HG03342 (cell line): Measurements from ENCODE around the gene SERTM1.

ENCODE experiments used
- ATAC-seq: cut with Tn5 transposase; IDR thresholded peaks from one replicate; pipeline ENCODE4 v1.9.1; 2021; ENCODE audit warnings: mild to moderate bottlenecking, moderate library complexity; ENCODE audit not compliant: unreplicated experiment

Gene SERTM1

DNA sequence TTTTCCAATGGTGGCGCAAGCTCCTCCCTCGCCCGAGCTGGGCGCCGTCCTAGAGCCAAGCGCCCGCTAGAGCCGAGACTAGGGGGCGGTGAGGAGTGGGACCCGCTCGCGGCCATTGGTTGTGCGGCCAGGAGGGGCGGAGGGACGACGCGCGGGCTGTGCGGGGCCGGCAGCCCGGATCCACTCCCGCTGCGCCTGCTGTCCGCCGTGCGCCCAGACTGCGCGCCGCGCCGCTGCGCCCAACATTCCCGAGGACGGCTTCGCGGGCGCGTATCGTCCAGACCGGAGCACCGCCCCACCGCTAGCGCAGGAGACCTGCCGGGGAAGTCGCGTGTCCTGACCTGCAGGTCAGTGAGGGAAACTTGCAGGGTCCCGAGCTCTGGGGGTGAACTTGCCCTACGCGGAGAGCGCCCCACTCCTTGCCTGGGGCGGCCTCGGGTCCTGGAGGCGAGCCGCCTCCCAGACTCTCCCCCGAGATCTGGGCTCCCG, at the start of gene SERTM1:
TSS of gene SERTM1 (plus strand) at position 183 of the 489 bp plus-strand sequence. CDS start 21,059 bp downstream, outside the sequence.
- no peak for ATAC-seq

DNA sequence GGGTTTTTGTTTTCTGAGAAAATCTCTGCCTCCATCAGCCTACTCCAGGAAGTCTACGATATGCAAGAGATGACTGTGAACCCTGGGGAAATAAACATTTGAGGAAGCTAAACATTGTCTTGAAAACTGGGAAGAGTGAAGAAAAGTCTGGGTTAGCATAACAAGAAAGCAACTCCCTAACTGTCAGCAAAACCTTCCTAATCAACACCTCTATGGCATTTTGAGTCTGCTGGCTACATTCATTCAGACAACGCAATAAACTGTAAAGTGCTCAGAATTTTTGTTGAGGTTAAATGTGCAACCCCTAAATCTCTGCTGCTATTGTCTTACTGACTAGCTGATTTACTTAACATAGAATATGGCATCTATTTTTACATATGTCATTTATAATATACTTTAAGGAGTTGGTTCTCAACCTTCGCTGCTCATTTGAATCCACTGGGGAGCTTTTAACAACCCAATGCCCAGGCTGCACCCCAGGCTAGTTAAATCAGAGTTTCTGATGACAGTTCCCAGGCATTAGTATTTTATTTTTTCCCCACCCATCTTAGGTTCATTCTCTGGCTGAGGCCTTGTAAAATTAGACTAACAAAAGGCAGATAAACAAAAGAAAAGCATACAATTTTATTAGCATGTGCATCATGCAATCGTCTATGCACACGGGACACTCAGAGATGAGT, 45.3 kb upstream of the SERTM1 start:
- no peak for ATAC-seq

GRCh38 chr13:36629057-36629385, 44.8 kb upstream of the SERTM1 start:
- no peak for ATAC-seq

DNA sequence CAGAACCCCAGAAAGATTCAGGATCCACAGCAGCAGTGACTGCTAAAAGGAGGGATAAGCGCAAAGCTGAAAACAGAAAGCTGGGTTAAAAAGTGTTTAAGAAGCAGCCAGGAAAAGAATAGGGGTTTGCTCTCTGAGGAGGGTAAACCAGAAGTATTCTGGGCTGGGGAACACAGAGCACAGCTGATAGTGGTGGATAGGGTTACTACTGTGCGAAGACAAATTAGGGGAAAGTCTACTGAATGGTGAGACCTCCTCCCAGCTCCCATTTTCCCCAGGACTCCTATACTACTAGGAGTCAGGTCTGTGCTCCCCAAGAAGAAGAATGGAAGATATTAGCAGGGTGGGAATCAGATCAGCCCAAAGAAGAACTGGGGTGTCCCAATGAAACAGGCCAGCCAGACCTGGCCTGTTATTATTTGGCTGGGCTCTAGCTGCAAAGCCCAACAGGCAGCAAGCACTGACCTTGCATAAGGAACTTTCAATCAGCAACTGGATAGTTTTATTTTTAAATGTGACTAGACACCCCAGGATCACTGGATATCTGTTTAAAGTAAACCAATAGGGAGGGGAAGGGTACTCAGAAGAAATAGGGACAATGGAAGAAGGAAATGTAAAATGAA, 43.5 kb upstream of the SERTM1 start:
- no peak for ATAC-seq

- no peak for ATAC-seq
Measured at GRCh38 chr13:36639610-36640009, 34.2 kb upstream of the SERTM1 start.

DNA sequence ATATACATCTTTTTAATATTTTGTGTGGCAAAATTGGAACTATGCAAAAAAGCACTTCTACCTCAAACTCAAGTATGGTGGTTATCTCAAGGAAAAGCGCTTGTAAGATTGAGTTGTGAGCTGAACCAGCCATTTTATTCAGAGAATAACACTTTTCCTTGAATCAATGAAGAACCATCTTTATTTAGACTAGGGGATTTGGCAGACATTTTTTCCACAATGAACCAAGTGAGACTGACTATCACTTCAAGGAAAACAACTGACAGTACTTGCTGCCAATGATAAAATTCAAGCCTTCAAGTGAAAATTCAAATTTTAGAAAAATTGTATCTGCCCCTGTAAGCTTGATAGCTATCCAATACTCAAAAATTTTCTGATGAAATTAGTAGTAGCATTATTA, 23.2 kb upstream of the SERTM1 start:
- no peak for ATAC-seq

GRCh38 chr13:36665630-36666029, 8.2 kb upstream of the SERTM1 start:
- ATAC-seq = no peak

GRCh38 chr13:36666477-36667229, 7.2 kb upstream of the SERTM1 start:
- ATAC-seq = no peak

DNA sequence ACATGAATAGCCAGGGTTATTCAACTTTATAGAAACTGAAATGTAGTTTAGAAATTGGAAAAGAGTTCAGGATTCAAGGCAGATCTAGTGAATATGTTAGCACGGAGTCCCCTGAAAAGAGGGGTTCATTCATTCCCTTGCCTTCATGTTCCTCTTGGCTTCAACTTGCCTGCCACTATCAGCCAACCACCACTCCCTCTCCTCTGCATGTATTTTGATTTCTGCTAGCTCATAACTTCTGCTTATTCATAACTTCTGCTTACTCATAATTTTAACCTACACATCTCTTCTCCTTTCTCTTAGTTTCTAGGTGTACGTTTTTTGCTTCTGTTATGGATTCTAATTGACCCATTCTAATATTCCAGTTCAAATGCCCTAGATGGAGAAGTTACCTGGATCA, 5.5 kb upstream of the SERTM1 start:
- ATAC-seq = no peak

- no peak for ATAC-seq
Measured at GRCh38 chr13:36673352-36673751, 468 bp upstream of the SERTM1 start.

DNA sequence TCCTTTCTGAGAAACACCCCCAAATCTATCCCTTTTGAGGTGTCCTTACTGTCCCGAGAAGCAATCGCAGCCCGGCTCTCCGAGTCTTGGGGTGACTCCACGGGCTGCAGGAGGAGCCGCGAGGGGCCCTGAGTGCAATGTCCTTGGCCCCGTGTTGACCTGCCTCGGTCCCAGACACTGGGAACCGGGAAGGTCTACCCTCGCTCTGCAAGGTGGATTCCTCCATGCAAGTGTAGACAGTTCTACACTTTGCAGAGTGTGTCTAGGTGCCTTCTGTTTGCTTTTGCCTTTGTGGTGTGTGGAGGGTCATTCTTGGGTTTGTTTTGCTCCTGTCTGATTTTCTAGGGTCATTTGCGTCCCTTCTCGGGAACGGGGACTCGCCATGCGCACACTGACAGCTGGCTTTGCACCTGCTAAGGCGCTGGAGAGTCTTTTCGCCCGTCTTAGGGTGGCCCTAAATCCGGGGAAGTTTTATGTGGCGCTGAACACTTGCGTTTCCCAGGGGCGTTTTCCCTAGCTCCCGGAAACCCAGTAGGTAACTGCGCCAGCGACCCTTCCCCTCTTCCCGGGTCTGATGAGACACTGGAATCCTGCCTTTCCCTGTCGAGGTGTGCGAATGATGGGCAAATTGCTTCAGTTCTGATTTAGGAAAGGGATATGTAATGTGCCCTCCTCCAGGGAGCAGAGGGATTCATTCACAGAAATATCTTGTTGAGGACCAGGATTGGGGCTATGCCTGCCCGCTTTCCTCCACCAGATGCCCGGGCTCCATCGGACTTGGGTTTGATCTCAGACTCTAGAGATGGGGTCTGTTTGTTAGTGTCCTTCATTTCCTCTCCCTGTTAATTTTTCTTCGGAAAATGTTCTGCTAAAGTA, 755 bp downstream of the SERTM1 start:
- ATAC-seq = no peak

- no peak for ATAC-seq
Measured at GRCh38 chr13:36675213-36675536, 1.4 kb downstream of the SERTM1 start.

GRCh38 chr13:36680913-36681312, 7.1 kb downstream of the SERTM1 start:
- no peak for ATAC-seq

- no peak for ATAC-seq
Measured at GRCh38 chr13:36681894-36682624, 8.2 kb downstream of the SERTM1 start.

DNA sequence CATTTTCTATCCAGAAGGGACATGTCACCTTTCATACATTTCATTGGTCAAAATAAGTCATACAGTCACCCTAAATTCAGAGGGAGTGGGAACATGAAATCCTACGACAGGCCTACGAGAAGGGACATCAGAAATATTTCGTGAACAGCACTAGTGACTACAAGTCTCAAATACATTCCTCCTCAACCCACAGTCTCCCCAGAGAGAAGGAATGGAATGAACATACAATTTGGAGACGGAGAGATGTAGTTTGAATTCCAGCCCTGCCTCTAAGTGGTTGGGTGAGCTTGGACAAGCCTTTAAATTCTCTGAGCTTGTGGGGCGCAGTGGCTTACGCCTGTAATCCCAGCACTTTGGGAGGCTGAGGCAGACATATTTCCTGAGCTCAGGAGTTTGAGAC, 9.9 kb downstream of the SERTM1 start:
- ATAC-seq = no peak

DNA sequence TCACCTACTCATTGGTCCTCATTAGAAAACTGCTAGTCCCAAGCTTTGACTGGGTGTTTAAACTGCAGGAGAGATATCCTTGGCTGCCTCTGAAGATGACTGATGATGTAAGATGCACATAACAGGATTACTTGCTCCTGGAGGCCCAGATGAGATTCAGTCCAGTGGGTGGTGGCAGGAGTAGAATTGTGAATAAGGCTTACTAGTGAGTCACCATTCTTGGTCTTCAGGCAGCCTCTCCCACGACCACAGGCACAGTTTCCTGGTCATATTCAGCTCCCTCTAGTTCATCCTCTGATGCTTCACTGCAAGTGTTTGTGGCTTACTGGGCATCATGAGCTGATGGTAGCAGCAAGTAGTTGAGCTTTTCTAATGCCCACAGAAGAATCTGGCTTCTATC, 12.1 kb downstream of the SERTM1 start:
- ATAC-seq = no peak

- no peak for ATAC-seq
Measured at GRCh38 chr13:36696410-36697010, 22.7 kb downstream of the SERTM1 start.

DNA sequence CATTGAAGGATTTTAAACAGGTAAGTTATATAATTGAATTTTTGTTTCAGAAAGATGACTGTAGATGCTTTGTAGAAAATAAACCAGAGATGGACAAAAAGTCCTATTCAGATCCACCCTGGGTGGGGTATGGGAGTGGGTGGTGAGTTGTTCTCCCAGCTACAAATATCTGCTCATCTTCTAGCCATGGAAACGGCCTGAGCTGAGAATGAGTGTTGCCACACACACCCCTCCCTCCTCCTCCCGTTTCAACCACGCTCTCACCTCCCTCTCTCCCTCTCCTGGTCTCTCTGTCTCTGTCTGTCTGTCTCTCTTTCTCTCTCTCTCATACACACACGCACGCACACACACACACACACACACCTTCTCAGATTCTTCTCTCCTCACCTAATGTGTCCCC, 26.4 kb downstream of the SERTM1 start:
- no peak for ATAC-seq

DNA sequence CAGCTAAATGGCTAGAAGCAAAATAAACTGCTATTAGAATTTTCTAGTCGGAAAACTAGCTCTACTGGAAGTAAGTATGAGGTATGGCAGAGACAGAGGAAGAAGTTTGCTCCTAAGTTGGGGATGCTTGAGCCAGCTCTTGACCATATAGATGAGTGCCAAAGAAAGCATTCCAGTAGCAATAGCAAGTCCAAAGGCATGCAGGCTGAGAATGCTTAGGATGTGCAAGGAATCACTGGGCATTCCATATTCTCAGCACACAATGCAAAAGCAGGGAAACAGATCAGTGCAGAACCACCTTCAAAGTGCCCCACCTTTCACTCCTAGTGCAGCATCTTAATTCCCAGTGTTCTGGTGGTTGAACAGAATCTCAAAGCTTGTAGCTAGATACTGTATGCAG, 32.9 kb downstream of the SERTM1 start:
- no peak for ATAC-seq
